ENCODE data around the gene ZNF423. TPM values are rescaled to one million over a fixed set of nuclear protein-coding genes. Genes with fewer than 3 reads are reported as not detected.

ZNF423 gene
- total RNA-seq, 2 experiments from 2014 or later: not detected

DNA sequence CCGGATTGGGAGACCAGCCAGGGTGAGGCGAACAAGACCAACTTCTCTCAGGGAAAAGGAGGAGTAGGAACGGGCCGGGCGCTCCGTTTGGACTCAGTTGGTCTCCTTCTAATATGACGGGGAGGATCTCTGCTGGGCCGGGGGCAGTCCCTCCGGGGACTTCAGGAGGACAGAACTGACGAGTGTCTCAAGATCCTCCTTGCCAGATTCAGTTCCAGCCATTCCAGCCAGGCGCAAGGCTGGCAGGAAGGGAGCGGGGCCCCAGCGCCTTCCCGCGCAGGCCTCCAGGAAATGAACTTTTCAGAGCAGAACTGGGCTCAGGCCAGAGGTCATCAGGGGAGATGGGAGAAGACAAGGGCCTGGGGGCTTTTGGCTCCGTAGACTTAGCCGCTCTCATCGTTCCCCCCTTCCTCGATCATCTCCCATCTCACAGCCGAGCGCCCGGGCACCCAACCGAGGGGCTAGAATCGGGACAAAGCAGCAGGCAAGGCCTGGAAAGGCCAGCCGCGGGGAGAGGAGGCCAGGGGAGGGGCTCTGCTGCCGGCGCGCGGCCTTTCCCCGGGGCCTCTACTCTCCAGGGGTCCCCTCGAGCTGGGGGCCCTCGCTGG is 1.6 kb downstream of the ZNF423 start:
- CTCF ChIA-PET: no interaction called here
- H3K4me3 Mint-ChIP-seq: peak overlapping the region; percentile 54
- H3K27ac Mint-ChIP-seq: no peak overlapping the region
- intact Hi-C loops (cut with micrococcal nuclease): loop anchor here (10.0 kb wide), 1 partner anchor 171 kb away; the partner anchor contains the start of gene CNEP1R1
- H3K4me1 Mint-ChIP-seq (ENCODE audit: low read depth): peaks cover 10% of the 10 kb centered on the region
- H3K36me3 Mint-ChIP-seq: no peaks in the 10 kb centered on the region
- peaks cover 39% of the 10 kb centered on the region for H3K27me3 Mint-ChIP-seq
- no peak for DNase-seq
- H3K9me3 Mint-ChIP-seq: no peaks in the 10 kb centered on the region
- POLR2A ChIA-PET: no interaction called here

DNA sequence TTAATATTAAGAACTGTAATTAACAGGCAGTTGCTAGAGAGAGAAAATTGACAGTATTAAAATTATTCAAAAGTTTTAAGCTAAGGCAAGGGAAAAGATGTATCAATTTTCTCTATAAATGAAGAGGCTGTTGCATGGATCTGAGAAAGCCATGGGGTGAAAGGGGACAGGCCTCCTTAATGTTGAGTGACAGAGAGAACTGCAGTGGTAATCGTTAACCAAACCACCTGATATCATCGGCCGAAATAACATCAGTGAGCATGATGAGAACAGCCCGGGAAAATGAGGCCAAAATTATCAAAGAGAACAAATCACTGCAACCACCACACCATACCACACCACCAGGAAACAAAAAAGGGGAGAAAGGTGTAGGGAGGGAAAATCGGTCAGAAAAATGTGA is 3.6 kb downstream of the ZNF423 start:
- Mint-ChIP-seq H3K27ac (no peak overlapping the region), H3K36me3 (no peaks in the 10 kb centered on the region), H3K9me3 (no peaks in the 10 kb centered on the region), H3K27me3 (peaks cover 35% of the 10 kb centered on the region), H3K4me3 (no peak overlapping the region), H3K4me1 (ENCODE audit: low read depth) (peaks cover 2% of the 10 kb centered on the region)
- ChIA-PET CTCF (no interaction called here), POLR2A (no interaction called here)
- intact Hi-C loops (cut with micrococcal nuclease): loop anchor here (10.0 kb wide), 1 partner anchor 173 kb away; the partner anchor contains the start of gene CNEP1R1
- no peak for DNase-seq

DNA sequence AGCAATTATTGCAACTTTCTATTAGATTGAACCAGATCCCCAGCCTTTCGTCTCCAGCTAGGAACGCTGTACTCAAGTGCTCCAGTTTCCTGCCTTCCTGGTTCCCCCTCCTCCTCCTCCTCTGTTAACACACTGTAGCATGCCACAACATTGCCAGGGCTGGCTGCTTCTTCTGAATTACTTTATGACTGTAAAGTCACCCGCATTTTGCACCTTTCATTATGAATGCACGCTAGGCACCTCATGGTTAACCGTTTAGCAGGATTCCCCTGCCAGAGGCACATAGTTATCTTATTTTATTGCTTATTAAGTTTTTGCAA is 4.5 kb downstream of the ZNF423 start:
- Mint-ChIP-seq H3K27ac (no peak overlapping the region), H3K4me3 (no peak overlapping the region), H3K9me3 (no peaks in the 10 kb centered on the region), H3K4me1 (ENCODE audit: low read depth) (no peaks in the 10 kb centered on the region), H3K36me3 (no peaks in the 10 kb centered on the region), H3K27me3 (peaks cover 38% of the 10 kb centered on the region)
- DNase-seq: no peak
- intact Hi-C loops (cut with micrococcal nuclease): loop anchor here (10.0 kb wide), 1 partner anchor 173 kb away; the partner anchor contains the start of gene CNEP1R1
- ChIA-PET CTCF (no interaction called here), POLR2A (no interaction called here)

DNA sequence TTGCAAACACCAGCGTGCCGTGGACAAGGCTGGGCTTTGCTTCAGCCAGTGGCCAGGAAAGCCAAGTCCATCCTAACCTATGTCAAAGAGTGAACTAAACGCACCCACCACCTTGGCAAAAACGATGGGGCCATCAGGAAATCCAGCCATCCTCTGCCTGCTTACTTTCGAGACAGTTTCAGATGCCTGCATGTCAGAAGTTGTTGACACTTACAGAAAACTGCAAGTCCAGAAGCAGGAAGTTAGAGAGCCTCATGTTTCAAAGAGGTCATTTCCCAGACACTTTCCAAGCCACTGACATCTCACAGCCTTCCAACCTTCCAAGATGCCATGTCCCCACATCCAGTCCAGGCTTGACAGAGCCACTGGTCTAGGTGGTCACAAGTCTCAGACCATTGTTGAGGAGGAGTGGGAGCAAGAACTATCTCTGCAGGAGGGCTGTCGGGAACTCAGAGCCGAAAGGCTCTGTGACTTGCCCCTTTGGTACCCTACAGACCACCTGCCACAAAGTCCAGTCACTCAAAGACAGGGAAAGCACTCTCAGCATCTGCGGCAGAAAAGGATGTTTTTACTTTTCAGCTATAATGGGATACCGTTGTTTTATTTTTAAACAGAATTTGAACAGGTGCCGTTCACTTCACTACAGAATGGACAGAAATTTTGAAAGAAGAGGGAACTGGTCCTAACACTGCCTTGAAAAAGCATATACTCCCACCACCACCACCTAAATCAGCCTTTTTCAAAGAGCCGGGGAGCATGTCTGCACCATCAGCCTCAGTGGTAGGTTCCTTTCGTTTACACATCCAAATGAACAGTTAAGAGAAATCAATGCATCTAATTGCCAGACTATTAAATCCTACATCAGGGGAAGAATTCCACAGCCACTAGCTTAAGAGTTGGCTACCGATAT is 5.1 kb downstream of the ZNF423 start:
- intact Hi-C loops (cut with micrococcal nuclease): loop anchor here (10.0 kb wide), 1 partner anchor 174 kb away; the partner anchor contains the start of gene CNEP1R1
- no peaks in the 10 kb centered on the region for H3K4me1 Mint-ChIP-seq (ENCODE audit: low read depth)
- no peak overlapping the region for H3K4me3 Mint-ChIP-seq
- H3K9me3 Mint-ChIP-seq: no peaks in the 10 kb centered on the region
- H3K27me3 Mint-ChIP-seq: peaks cover 38% of the 10 kb centered on the region
- H3K36me3 Mint-ChIP-seq: no peaks in the 10 kb centered on the region
- ChIA-PET POLR2A (no interaction called here), CTCF (no interaction called here)
- no peak overlapping the region for H3K27ac Mint-ChIP-seq
- DNase-seq: no peak

- no peaks in the 10 kb centered on the region for H3K36me3 Mint-ChIP-seq
- ChIA-PET POLR2A (no interaction called here), CTCF (no interaction called here)
- peaks cover 38% of the 10 kb centered on the region for H3K27me3 Mint-ChIP-seq
- H3K9me3 Mint-ChIP-seq: no peaks in the 10 kb centered on the region
- DNase-seq: no peak
- intact Hi-C loops (cut with micrococcal nuclease): loop anchor here (10.0 kb wide), 1 partner anchor 175 kb away; the partner anchor contains the start of gene CNEP1R1
- no peak overlapping the region for H3K27ac Mint-ChIP-seq
- H3K4me1 Mint-ChIP-seq (ENCODE audit: low read depth): no peaks in the 10 kb centered on the region
- H3K4me3 Mint-ChIP-seq: no peak overlapping the region
Observed at GRCh38 chr16:49849754-49850108, 6.2 kb downstream of the ZNF423 start.

DNA sequence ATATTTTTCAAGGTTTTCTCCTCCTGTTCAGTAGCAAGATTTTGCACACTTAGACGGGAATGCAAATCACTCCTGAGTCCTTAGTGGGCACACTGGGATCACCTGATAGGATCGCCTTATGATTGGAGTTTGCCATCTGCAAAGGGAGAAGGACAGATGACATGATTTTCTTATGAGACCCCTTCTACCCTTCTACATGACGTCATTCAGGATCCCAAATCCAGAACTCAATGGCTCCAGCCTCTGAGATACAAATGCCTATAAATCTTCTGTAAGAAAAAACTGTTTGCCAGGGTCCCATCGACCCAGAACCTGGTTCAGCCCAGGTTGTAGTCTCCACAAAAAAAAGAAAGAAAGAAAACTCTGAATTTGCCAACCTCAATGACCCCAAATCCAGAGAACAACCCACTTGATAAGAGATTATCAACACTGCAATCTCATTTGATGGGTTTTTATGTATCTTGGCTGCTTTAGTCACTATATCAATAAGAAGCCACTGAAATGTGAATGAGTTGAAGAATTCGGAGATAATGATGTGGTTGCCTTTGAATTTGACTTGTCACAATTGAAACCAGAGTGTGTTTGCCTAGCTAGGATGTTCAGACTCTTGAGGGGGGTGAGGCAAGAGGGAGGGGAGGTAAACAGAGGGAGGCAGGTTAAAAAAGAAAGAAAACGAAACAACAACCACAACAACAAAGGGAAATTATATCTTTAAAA is 6.7 kb downstream of the ZNF423 start:
- CTCF ChIA-PET: no interaction called here
- POLR2A ChIA-PET: no interaction called here
- Mint-ChIP-seq H3K36me3 (no peaks in the 10 kb centered on the region), H3K27me3 (peaks cover 35% of the 10 kb centered on the region), H3K4me3 (no peak overlapping the region), H3K27ac (no peak overlapping the region), H3K9me3 (no peaks in the 10 kb centered on the region), H3K4me1 (ENCODE audit: low read depth) (no peaks in the 10 kb centered on the region)
- DNase-seq: no peak
- intact Hi-C loops (cut with micrococcal nuclease): no loop called here

DNA sequence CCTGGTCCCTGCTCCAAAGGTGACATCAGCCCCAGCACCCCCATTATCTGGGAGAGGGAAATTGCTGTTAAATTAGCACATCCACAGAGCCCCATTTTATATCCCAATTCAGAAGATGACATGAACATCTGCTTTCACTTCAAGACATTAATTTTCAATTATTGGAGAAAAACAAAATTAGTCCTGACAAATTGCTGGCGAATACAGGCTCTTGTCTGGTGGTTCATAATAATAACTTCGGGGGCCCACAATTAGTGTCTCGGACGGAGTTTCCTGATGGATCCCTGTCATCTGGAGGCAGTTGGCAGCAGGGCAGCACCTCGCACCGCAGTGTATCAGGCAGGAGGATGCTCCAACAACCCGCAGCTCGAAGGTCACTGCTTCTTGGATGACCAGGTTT is 7.4 kb downstream of the ZNF423 start:
- no peaks in the 10 kb centered on the region for H3K9me3 Mint-ChIP-seq
- no peak overlapping the region for H3K27ac Mint-ChIP-seq
- ChIA-PET CTCF (no interaction called here), POLR2A (no interaction called here)
- DNase-seq: no peak
- H3K4me3 Mint-ChIP-seq: no peak overlapping the region
- peaks cover 29% of the 10 kb centered on the region for H3K27me3 Mint-ChIP-seq
- intact Hi-C loops (cut with micrococcal nuclease): no loop called here
- no peaks in the 10 kb centered on the region for H3K36me3 Mint-ChIP-seq
- H3K4me1 Mint-ChIP-seq (ENCODE audit: low read depth): no peaks in the 10 kb centered on the region

DNA sequence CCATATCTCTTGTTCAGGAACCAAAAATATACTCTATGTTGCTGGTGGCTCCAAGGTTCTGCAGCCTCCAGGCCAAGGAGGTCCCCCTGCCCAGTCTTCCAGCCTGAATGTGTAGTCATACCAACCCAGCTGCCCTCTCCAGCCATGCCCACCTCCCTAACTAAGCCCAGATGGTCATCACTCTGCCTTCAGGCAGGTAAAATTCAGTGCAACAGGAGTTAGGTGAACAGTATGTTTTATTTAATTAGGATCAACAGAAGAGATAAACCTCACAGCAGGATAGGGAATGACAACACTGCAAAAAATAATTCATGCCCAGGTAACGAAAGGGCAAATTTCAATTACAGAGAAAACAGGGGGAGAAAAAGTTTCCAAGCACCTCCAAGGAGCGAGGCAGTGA is 9.1 kb downstream of the ZNF423 start:
- Mint-ChIP-seq H3K27ac (no peak overlapping the region), H3K27me3 (peaks cover 20% of the 10 kb centered on the region), H3K9me3 (no peaks in the 10 kb centered on the region), H3K36me3 (no peaks in the 10 kb centered on the region), H3K4me1 (ENCODE audit: low read depth) (no peaks in the 10 kb centered on the region), H3K4me3 (no peak overlapping the region)
- intact Hi-C loops (cut with micrococcal nuclease): no loop called here
- no peak for DNase-seq
- CTCF ChIA-PET: no interaction called here
- POLR2A ChIA-PET: no interaction called here

DNA sequence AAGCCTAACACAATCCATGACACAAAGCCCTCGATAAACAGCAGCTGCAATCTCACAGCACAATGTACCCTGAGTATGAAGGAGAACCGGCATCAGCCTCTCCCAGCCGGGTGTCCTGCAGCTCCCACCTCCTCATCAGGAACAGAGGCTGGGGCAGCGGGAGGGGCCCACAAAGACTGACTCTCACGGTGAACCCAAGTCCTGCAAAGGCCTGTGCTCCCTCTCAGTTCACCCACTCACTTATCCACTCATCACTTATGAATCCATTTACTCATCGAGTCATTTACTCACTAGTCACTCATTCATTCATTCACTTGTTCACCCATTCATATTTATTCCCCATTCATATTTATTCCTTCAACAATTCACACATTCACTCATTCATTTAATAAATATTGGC is 11.6 kb downstream of the ZNF423 start:
- intact Hi-C loops (cut with micrococcal nuclease): no loop called here
- H3K36me3 Mint-ChIP-seq: no peaks in the 10 kb centered on the region
- no peak overlapping the region for H3K27ac Mint-ChIP-seq
- H3K27me3 Mint-ChIP-seq: peaks cover 19% of the 10 kb centered on the region
- H3K4me3 Mint-ChIP-seq: no peak overlapping the region
- POLR2A ChIA-PET: no interaction called here
- H3K9me3 Mint-ChIP-seq: no peaks in the 10 kb centered on the region
- no peaks in the 10 kb centered on the region for H3K4me1 Mint-ChIP-seq (ENCODE audit: low read depth)
- DNase-seq: no peak
- CTCF ChIA-PET: no interaction called here

GRCh38 chr16:49843758-49844157 is 12.2 kb downstream of the ZNF423 start:
- H3K27ac Mint-ChIP-seq: no peak overlapping the region
- POLR2A ChIA-PET: no interaction called here

DNA sequence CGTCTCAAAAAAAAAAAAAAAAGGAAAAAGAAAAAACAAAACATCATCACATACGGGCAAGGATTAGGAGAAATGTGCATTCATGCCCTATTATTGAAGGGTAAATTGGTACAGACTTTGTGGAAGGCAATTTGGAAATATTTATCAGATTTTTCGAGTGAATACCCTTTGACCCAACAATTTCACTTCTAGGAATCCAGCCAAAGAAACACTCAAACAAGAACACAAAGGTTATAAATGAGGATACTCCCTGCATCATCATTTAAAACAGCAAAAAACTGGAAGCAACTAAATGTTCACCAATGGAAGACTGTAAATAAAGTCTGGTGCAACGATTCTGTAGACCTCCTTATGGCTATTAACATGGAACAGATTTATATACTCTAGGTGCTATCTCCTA is 12.9 kb downstream of the ZNF423 start:
- POLR2A ChIA-PET: no interaction called here

More at GRCh38 chr16:49843758-49844157, 12.2 kb downstream of the ZNF423 start:
- no peak overlapping the region for H3K4me3 Mint-ChIP-seq
- H3K4me1 Mint-ChIP-seq (ENCODE audit: low read depth): no peaks in the 10 kb centered on the region
- DNase-seq: no peak
- no peaks in the 10 kb centered on the region for H3K36me3 Mint-ChIP-seq
- H3K9me3 Mint-ChIP-seq: no peaks in the 10 kb centered on the region
- CTCF ChIA-PET: no interaction called here
- intact Hi-C loops (cut with micrococcal nuclease): no loop called here
- H3K27me3 Mint-ChIP-seq: peaks cover 15% of the 10 kb centered on the region

GRCh38 chr16:49839017-49839825 is 16.7 kb downstream of the ZNF423 start:
- no peak for DNase-seq
- Mint-ChIP-seq H3K9me3 (no peaks in the 10 kb centered on the region), H3K4me3 (no peak overlapping the region), H3K27me3 (peaks cover 22% of the 10 kb centered on the region), H3K4me1 (ENCODE audit: low read depth) (no peaks in the 10 kb centered on the region), H3K27ac (no peak overlapping the region), H3K36me3 (no peaks in the 10 kb centered on the region)
- POLR2A ChIA-PET: no interaction called here
- CTCF ChIA-PET: interaction anchor here (2.4 kb wide), 1 partner anchor 18 kb away, joined by 6 read pairs; no protein-coding TSS in a partner anchor
- intact Hi-C loops (cut with micrococcal nuclease): no loop called here

More for the DNA sequence above, 12.9 kb downstream of the ZNF423 start:
- DNase-seq: no peak
- no peak overlapping the region for H3K27ac Mint-ChIP-seq
- H3K27me3 Mint-ChIP-seq: peaks cover 15% of the 10 kb centered on the region
- no peaks in the 10 kb centered on the region for H3K36me3 Mint-ChIP-seq
- H3K9me3 Mint-ChIP-seq: no peaks in the 10 kb centered on the region
- intact Hi-C loops (cut with micrococcal nuclease): no loop called here
- H3K4me1 Mint-ChIP-seq (ENCODE audit: low read depth): no peaks in the 10 kb centered on the region
- CTCF ChIA-PET: no interaction called here
- no peak overlapping the region for H3K4me3 Mint-ChIP-seq

All from activated CD4-positive, alpha-beta memory T cell treated with anti-CD3 and anti-CD28 coated beads for 36 hours (primary cell).